PFSK-1 (cell line): ENCODE data around the gene WSCD2.

Source experiments
- POLR2AphosphoS5 ChIP-seq: IDR thresholded peaks from 2 replicates; pipeline ENCODE4 v1.6.1; 2012; ENCODE audit warnings: low read depth, mild to moderate bottlenecking, control low read depth, low read length, moderate library complexity
- TAF1 ChIP-seq: IDR thresholded peaks from 2 replicates; pipeline ENCODE4 v1.6.1; 2012; ENCODE audit warnings: low read length, control low read depth, borderline replicate concordance; ENCODE audit not compliant: insufficient read depth

DNA sequence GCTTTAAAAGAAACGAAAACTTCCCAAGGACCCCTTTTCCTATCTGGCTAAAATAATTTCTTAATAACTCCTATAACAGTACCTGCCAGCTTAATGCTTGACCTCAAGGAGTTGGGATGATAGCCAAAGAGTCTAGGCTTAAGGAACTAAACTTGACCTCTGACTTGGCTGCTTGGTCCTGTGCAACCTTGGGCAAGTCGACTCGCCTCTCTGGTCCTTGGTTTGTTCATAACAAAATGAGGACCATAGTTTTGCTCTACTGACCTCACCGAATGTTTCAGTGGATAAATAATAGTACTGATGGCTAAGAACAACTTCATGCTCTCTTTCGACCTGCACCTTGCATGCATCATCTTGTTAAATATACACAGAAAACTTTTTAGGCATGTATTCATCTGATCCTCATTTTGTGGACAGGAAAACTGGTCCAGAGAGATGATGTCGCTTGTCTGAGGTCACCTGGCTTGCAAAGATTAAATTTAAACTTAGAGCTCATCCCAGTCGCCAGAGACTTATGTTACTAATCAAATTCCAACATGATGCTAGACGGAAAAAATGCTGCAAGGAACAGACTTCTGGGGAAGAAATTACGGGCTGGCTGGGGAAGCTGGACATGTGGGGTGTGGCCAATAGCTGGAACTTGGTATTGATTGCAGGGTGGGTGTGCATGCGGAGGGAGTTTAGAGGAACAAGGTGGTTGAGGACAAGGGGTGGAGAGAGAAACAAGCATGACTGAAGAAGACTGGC lies 38.0 kb upstream of the WSCD2 start:
- TF ChIP-seq TAF1 (no peak), POLR2AphosphoS5 (no peak)
